C4-2B (cell line): ENCODE data around the gene R3HDM4.

Experiments used
- H3K27ac ChIP-seq: fragments of 450-650 bp; 2 replicates; pipeline ENCODE4 v1.5.1; 2017
- ZFX ChIP-seq: fragments of 450-650 bp; IDR thresholded peaks from 2 replicates; pipeline ENCODE4 v1.6.1; 2017
- TF ChIP-seq, protein P1 (sequence below): fragments of 450-650 bp; conservative IDR thresholded peaks from 2 replicates; pipeline ENCODE4 v1.5.1; 2017; ENCODE audit warnings: mild to moderate bottlenecking

Gene R3HDM4

DNA sequence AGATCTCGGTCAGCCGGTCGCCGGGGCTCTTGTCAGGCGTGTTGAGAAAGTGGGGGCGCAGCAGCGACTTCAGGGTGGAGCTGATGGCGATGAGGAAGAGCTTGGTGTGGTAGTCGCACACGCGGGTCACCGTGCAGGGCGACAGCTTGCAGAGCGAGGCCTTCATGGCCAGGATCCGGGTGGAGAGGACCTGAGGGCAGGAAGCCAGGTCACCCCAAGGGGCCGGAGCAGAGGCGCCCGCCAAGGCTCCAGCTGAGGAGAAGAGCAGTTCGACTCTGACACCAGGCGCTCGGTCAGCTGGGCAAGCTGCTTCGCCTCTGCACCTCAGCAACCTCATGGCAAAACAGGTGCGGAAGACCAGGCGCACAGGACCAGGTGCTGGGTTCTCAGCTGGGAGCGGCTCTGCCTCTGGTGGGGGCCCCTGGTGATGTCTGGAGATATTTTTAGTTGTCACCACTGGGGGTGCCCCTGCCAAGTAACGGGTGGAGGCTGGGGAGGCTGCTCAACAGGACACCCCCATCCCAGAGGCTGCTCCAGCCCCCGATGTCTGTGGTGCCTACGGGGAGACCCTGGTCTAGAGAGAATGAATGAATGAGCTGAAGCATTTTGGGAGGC lies 37.6 kb downstream of the R3HDM4 start:
- TF ChIP-seq, protein P1, sequence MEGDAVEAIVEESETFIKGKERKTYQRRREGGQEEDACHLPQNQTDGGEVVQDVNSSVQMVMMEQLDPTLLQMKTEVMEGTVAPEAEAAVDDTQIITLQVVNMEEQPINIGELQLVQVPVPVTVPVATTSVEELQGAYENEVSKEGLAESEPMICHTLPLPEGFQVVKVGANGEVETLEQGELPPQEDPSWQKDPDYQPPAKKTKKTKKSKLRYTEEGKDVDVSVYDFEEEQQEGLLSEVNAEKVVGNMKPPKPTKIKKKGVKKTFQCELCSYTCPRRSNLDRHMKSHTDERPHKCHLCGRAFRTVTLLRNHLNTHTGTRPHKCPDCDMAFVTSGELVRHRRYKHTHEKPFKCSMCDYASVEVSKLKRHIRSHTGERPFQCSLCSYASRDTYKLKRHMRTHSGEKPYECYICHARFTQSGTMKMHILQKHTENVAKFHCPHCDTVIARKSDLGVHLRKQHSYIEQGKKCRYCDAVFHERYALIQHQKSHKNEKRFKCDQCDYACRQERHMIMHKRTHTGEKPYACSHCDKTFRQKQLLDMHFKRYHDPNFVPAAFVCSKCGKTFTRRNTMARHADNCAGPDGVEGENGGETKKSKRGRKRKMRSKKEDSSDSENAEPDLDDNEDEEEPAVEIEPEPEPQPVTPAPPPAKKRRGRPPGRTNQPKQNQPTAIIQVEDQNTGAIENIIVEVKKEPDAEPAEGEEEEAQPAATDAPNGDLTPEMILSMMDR, result no peak
- no peak for TF ChIP-seq ZFX
- H3K27ac ChIP-seq, result no peak overlapping the region

DNA sequence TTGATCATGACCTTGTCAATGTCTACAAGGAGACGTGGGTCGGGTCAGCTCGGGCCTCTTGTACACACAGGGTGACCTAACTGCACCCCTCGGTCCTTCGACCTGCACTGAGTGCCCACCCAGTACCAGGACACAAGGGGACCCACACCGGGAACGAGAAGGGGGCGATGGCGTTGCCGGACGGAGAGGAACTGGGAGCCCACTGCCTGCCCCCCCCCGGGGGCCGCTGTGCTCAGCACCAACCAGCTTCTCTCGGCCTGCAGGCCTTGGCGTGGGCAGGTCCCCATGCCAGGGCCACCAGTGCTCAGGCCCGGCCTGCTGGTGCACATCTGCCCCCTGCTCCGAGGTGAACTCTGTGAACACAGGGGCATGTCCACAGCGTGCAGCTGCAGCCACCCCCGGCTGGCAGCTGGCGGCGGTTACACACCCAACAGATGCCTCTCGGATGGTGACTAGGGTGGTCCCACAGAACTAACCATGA lies 39.4 kb downstream of the R3HDM4 start:
- TF ChIP-seq, protein P1, result no peak
- no peak for TF ChIP-seq ZFX
- H3K27ac ChIP-seq, result no peak overlapping the region

DNA sequence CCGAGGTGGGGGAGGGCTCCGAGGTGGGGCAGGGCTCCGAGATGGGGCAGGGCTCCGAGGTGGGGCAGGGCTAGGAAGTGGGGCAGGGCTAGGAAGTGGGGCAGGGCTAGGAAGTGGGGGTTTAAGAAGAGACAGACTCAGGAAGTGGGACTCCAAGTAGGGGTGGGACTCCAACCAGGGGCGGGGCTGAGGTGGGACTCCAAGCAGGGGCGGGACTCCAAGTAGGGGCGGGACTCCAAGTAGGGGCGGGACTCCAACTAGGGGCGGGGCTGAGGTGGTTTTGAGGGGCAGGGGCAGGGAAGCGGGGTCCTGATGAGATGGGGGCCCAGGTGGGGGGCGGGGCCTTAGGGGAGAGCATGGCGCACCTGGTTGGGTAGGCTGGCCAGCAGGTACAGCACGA lies 39.9 kb downstream of the R3HDM4 start:
- H3K27ac ChIP-seq, result no peak overlapping the region

DNA sequence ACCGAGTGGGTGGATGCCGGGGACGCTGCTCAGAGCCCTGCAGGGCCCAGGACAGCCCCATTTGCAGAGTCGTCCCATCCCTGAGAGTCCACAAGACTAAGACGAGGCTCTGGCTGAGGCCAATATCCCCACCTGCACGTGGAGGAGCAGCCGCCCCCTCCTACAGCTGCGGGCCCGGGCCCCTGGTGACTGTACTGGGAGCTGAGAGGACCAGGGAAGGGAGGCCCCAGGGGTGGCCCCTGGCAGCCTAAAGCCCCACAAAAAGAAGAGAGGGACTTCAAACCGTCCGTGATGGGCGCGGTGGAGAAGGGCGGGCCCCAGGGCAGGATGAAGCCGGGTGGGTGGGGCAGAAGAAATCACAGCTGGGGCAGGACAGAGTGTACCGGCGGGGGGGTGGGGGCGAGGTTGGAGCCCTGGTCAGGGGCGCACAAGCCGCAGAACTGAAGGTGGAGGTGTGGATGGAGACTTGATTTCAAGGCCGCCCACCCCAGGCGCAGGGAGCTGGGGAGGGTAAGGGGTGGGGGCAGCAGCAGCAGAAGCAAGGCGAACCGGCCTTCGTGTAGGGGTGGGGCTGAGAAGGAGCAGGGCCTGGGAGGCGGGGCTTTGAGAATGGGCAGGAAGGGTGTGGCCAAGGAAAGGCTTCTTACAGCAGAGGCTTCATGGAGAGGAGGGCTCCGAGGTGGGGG lies 40.6 kb downstream of the R3HDM4 start:
- TF ChIP-seq, protein P1, result no peak
- no peak for TF ChIP-seq ZFX
- H3K27ac ChIP-seq, result peak overlapping the region; percentile 6

More for the DNA sequence above, 39.9 kb downstream of the R3HDM4 start:
- TF ChIP-seq, protein P1, result no peak
- TF ChIP-seq ZFX, result no peak

DNA sequence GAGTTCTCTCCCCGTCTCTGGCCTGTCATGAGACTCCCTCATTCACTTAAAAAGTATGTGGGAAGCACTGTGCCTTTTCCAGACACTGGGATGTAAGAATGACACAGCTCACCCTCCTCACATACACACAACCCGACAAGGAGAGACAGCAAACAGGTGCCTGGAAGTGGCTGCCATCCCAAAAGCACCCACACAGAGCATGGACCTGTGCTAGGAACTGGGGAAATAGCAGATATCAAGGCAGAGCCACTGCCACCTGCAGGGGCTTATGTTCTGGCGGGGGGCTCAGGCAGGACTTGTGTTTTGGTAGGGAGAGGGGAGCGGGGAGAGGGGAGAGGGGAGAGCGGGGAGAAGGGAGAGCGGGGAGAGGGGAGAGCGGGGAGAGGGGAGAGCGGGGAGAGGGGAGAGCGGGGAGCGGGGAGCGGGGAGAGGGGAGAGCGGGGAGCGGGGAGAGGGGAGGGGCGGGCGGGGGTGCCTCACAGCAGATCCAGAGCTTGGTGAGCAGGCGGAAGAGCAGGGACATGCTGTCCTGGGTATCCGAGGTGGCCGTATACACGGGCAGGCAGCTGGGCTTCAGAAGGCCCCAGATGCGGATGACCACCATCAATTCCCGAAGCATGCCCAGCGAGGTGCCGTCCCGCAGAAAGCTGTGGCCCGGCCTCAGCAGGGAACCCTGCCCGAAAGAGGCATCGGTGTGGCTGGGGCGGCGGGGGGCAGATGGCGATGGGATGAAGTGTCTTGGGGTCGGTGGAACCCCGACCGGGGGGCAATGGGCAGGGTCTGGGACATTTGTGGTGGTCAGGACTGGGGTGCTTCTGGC lies 41.4 kb downstream of the R3HDM4 start:
- peak overlapping the region; percentile 6 for H3K27ac ChIP-seq

DNA sequence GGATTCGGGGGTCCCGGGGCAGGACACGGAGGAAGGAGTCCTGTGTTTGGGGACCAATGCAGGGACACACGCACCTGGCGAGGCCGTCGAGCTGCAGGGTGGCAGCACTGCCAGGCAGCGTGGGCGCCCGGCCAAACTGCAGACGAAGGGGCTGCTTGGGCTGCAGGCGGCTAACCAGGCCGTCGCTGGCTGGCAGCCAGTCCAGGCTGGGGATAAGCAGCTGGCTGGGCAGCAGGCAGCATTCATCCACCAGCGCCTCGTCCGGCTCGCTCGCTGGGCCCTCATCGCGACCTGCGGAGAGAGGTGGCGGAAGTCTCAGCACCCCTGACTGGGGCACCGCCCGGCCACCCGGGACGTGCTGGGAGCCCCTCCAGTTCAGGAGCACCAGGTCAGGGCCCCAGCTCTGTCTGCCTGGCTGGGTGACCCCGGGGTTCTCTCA lies 42.0 kb downstream of the R3HDM4 start:
- no peak for TF ChIP-seq ZFX
- TF ChIP-seq, protein P1, result no peak
- no peak overlapping the region for H3K27ac ChIP-seq

More for the DNA sequence above, 41.4 kb downstream of the R3HDM4 start:
- TF ChIP-seq, protein P1, result no peak
- TF ChIP-seq ZFX, result no peak
